GM12878 (cell line): Measurements from ENCODE around the gene HIRA. TPM values are rescaled to one million over a fixed set of nuclear protein-coding genes. Genes with fewer than 3 reads are reported as not detected.

ENCODE experiments used
- ATAC-seq: fragments of 200-7000 bp; cut with Tn5 transposase; 3 replicates; pipeline ENCODE4 v1.9.1; 2020; ENCODE audit warnings: mild to moderate bottlenecking, moderate library complexity
- BruUV-seq: library from RNA; stranded (reverse); fragments of 400-500 nt; replicated peaks from 2 replicates; lab custom pipeline; 2021; lab: Mats Ljungman, UMichigan
- CTCF ChIA-PET: fragments of 300-600 bp; sonication (Branson Sonifier 250); formaldehyde crosslinking; extraction: SDS; loops from one replicate; lab custom pipeline; 2021; ENCODE audit warnings: inconsistent platforms; lab: Yijun Ruan, JAX
- POLR2A ChIA-PET: fragments of 350-600 bp; formaldehyde crosslinking; extraction: SDS; loops from one replicate; lab custom pipeline; 2021; ENCODE audit warnings: inconsistent platforms; lab: Charles Lee
- RAD21 ChIA-PET: fragments of 300-600 bp; sonication (Branson Sonifier 250); formaldehyde crosslinking; loops from one replicate; lab custom pipeline; 2023; ENCODE audit warnings: antibody characterized with exemption; ENCODE audit not compliant: unreplicated experiment; lab: Charles Lee
- SMC1A ChIA-PET: fragments of 300-600 bp; sonication (Branson Sonifier 250); formaldehyde crosslinking; loops from one replicate; lab custom pipeline; 2023; ENCODE audit not compliant: unreplicated experiment, uncharacterized antibody; lab: Charles Lee
- DNase-seq: peaks from one replicate; pipeline ENCODE4 v3.0.0-alpha.2; 2011; ENCODE audit warnings: low read depth, low spot score
- FAIRE-seq: peaks from 3 replicates; lab custom pipeline; 2011; peaks lifted over from hg19 to GRCh38; lab: Jason Lieb, UNC
- H2AFZ ChIP-seq: 2 replicates; pipeline ENCODE4 v1.6.0; 2011; ENCODE audit warnings: low read depth, low read length, control low read depth; ENCODE audit not compliant: control insufficient read depth
- H3K27ac ChIP-seq: 2 replicates; pipeline ENCODE4 v1.5.1; 2011; ENCODE audit warnings: control low read depth; ENCODE audit not compliant: control insufficient read depth, insufficient read depth
- H3K27me3 ChIP-seq, 2 experiments: replicated peaks in 1 of 2; 2 replicates each; pipeline versions ENCODE4 v1.6.0 to v1.6.1; 2011; ENCODE audit warnings: low read length in 1 of 2; ENCODE audit not compliant: control insufficient read depth in 2 of 2, insufficient read depth in 2 of 2
- H3K36me3 ChIP-seq, 2 experiments: 2 replicates each; pipeline ENCODE4 v1.5.1; 2011; ENCODE audit warnings: low read length in 1 of 2; ENCODE audit not compliant: control insufficient read depth in 2 of 2, insufficient read depth in 2 of 2
- H3K4me1 ChIP-seq: 2 replicates; pipeline ENCODE4 v1.6.1; 2011; ENCODE audit warnings: mild to moderate bottlenecking, low read length, moderate library complexity, mixed read lengths; ENCODE audit not compliant: control insufficient read depth, insufficient read depth
- H3K4me2 ChIP-seq: 2 replicates; pipeline ENCODE4 v1.6.0; 2011; ENCODE audit warnings: control low read depth; ENCODE audit not compliant: control insufficient read depth, insufficient read depth
- H3K4me3 ChIP-seq: fragments of 200-600 bp; sonication (generic); 2 replicates; pipeline ENCODE4 v1.5.1; 2016
- H3K79me2 ChIP-seq: 2 replicates; pipeline ENCODE4 v1.6.0; 2011; ENCODE audit warnings: low read length; ENCODE audit not compliant: control insufficient read depth, insufficient read depth
- H3K9ac ChIP-seq: 2 replicates; pipeline ENCODE4 v1.8.0; 2011; ENCODE audit warnings: low read length, control low read depth, mixed read lengths; ENCODE audit not compliant: control insufficient read depth, insufficient read depth
- H3K9me3 ChIP-seq: replicated peaks from 3 replicates; pipeline ENCODE4 v1.5.1; 2011; ENCODE audit warnings: mild to moderate bottlenecking, low read length; ENCODE audit not compliant: control insufficient read depth, insufficient read depth
- H4K20me1 ChIP-seq: 2 replicates; pipeline ENCODE4 v1.6.0; 2011; ENCODE audit not compliant: control insufficient read depth, insufficient read depth
- ATF7 ChIP-seq: fragments of 450-650 bp; IDR thresholded peaks from 2 replicates; pipeline ENCODE4 v1.6.1; 2016; ENCODE audit warnings: low read depth, mild to moderate bottlenecking
- BRCA1 ChIP-seq: IDR thresholded peaks from 2 replicates; pipeline ENCODE4 v1.6.1; 2011; ENCODE audit warnings: low read depth, low read length, improper control_type of control experiment
- IRF4 ChIP-seq: IDR thresholded peaks from 2 replicates; pipeline ENCODE4 v1.6.1; 2011; ENCODE audit warnings: low read depth, low read length
- RAD51 ChIP-seq: fragments of 450-650 bp; IDR thresholded peaks from 2 replicates; pipeline ENCODE4 v1.6.1; 2016; ENCODE audit warnings: moderate library complexity, mild to moderate bottlenecking, inconsistent platforms
- YBX1 ChIP-seq: fragments of 450-650 bp; IDR thresholded peaks from 2 replicates; pipeline ENCODE4 v1.6.1; 2016; ENCODE audit warnings: antibody characterized with exemption
- ZBED1 ChIP-seq: IDR thresholded peaks from 2 replicates; pipeline ENCODE4 v1.6.1; 2016; ENCODE audit warnings: borderline replicate concordance
- ZNF622 ChIP-seq: fragments of 450-650 bp; IDR thresholded peaks from 2 replicates; pipeline ENCODE4 v1.6.1; 2017; ENCODE audit warnings: mild to moderate bottlenecking, inconsistent platforms
- ZZZ3 ChIP-seq: IDR thresholded peaks from 2 replicates; pipeline ENCODE4 v1.6.1; 2011; ENCODE audit warnings: low read depth; ENCODE audit not compliant: control insufficient read depth, insufficient read length
- WGBS: methylation state at CpG from one replicate; pipeline ENCODE4 v1.1.6; 2016; ENCODE audit warnings: low lambda C conversion rate; ENCODE audit not compliant: insufficient replicate concordance, insufficient coverage; ENCODE audit errors: missing lambda C conversion rate; 5-methylcytosine and 5-hydroxymethylcytosine counted together
- in situ Hi-C: fragments of 300-500 bp; cut with MboI; formaldehyde crosslinking; loops from 9 replicates; pipeline ENCODE4 v1.14.3; 2018; ENCODE audit warnings: mixed read lengths
- intact Hi-C: fragments of 100-400 bp; cut with micrococcal nuclease; formaldehyde crosslinking; loops from one replicate; pipeline ENCODE4 v1.14.2; 2022; ENCODE audit not compliant: unreplicated experiment
- polyA plus RNA-seq, 11 experiments: library from polyadenylated mRNA; depleted of rRNA in 4 of 11; unstranded in 6 of 11; stranded (reverse) in 5 of 11; fragments of >200 nt; fragmentation: Nextera tagmentation in 4 of 11; fragmentation: Illumina TruSeq in 1 of 11; extraction: Ambion mirVana in 4 of 11; extraction: Trizol in 1 of 11; gene quantifications; 1 replicate in 1 of 11; 2 replicates in 10 of 11; pipeline versions ENCODE4 v1.2.1 to v1.2.3, GENCODE V29; 2011 to 2016; ENCODE audit warnings: inconsistent platforms in 2 of 11, missing spikeins in 2 of 11, low read depth in 1 of 11
- total RNA-seq, 4 experiments: library from RNA; depleted of rRNA in 3 of 4; stranded (reverse); fragments of >200 nt in 3 of 4; fragmentation: Illumina TruSeq in 1 of 4; extraction: Trizol in 1 of 4; gene quantifications; 2 replicates each; pipeline versions ENCODE4 v1.2.1 to v1.2.3, GENCODE V29; 2013 to 2021
- TF ChIP-seq, protein P1 (sequence below): fragments of 450-650 bp; IDR thresholded peaks from 2 replicates; pipeline ENCODE4 v1.6.1; 2018; ENCODE audit warnings: borderline replicate concordance, mild to moderate bottlenecking; ENCODE audit not compliant: partially characterized antibody
- TF ChIP-seq, protein P2 (sequence below): fragments of 450-650 bp; formaldehyde crosslinking; IDR thresholded peaks from 2 replicates; pipeline ENCODE4 v1.5.0; 2022; ENCODE audit warnings: mild to moderate bottlenecking, missing genetic modification characterization

Gene HIRA
- total and polyA plus RNA-seq, 10 of the 15 experiments (the other 5 are each of a cell fraction or from before 2014, with no cell fraction given) = 0.34 to 32.7 (median 14.5) TPM

- Histone ChIP-seq H2AFZ (no peak overlapping the region), H3K27ac (no peak overlapping the region), H3K4me2 (no peak overlapping the region), H3K9me3 (no peaks in the 10 kb centered on the region), H3K36me3 (peaks cover 43 to 54% of the 10 kb centered on the region in 2 experiments), H3K79me2 (no peaks in the 10 kb centered on the region), H3K4me3 (no peak overlapping the region), H3K27me3 (no peaks in the 10 kb centered on the region), H3K9ac (no peak overlapping the region), H3K4me1 (peaks cover 15% of the 10 kb centered on the region), H4K20me1 (no peaks in the 10 kb centered on the region; the same call in 1 of the 2 replicates)
- TF ChIP-seq ATF7 = no peak
- no TSS peak for BruUV-seq
- FAIRE-seq (no peak), ATAC-seq (no peak), DNase-seq (no peak)
- intact Hi-C loops = no loop called here
- 97% methylated on average over 14 of the region's 14 CpGs for WGBS
- in situ Hi-C loops = no loop called here
- ChIA-PET CTCF (interaction anchor here (0.9 kb wide), 1 partner anchor 121 kb away, joined by 3 read pairs; no protein-coding TSS in a partner anchor), SMC1A (no interaction called here), POLR2A (no interaction called here), RAD21 (interaction anchor here (0.5 kb wide), 1 partner anchor 102 kb away, joined by 3 read pairs; no protein-coding TSS in a partner anchor)
Observed at GRCh38 chr22:19357270-19358105, 74.0 kb downstream of the HIRA start.

- Histone ChIP-seq H3K4me3 (no peak overlapping the region), H3K9me3 (no peaks in the 10 kb centered on the region), H4K20me1 (no peaks in the 10 kb centered on the region; the same call in 1 of the 2 replicates), H3K4me2 (no peak overlapping the region), H3K27ac (no peak overlapping the region), H2AFZ (no peak overlapping the region), H3K27me3 (no peaks in the 10 kb centered on the region), H3K36me3 (peaks cover 47 to 57% of the 10 kb centered on the region in 2 experiments), H3K9ac (no peak overlapping the region), H3K79me2 (no peaks in the 10 kb centered on the region), H3K4me1 (peaks cover 9% of the 10 kb centered on the region)
- CTCF ChIA-PET = interaction anchor here (0.9 kb wide), 1 partner anchor 121 kb away, joined by 3 read pairs; no protein-coding TSS in a partner anchor
- POLR2A ChIA-PET = no interaction called here
- BruUV-seq = no TSS peak
- over 99% methylated on average over 8 of the region's 8 CpGs for WGBS
- in situ Hi-C loops (no loop called here), intact Hi-C loops (no loop called here)
- RAD21 ChIA-PET = no interaction called here
- ATAC-seq = no peak
- SMC1A ChIA-PET = no interaction called here
- DNase-seq = no peak
- FAIRE-seq = no peak
- TF ChIP-seq ZBED1 = no peak
- TF ChIP-seq BRCA1 = no peak
- TF ChIP-seq ZZZ3 = no peak
- TF ChIP-seq, protein P1, sequence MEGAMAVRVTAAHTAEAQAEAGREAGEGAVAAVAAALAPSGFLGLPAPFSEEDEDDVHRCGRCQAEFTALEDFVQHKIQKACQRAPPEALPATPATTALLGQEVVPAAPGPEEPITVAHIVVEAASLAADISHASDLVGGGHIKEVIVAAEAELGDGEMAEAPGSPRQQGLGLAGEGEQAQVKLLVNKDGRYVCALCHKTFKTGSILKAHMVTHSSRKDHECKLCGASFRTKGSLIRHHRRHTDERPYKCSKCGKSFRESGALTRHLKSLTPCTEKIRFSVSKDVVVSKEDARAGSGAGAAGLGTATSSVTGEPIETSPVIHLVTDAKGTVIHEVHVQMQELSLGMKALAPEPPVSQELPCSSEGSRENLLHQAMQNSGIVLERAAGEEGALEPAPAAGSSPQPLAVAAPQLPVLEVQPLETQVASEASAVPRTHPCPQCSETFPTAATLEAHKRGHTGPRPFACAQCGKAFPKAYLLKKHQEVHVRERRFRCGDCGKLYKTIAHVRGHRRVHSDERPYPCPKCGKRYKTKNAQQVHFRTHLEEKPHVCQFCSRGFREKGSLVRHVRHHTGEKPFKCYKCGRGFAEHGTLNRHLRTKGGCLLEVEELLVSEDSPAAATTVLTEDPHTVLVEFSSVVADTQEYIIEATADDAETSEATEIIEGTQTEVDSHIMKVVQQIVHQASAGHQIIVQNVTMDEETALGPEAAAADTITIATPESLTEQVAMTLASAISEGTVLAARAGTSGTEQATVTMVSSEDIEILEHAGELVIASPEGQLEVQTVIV = no peak
- TF ChIP-seq, protein P2, sequence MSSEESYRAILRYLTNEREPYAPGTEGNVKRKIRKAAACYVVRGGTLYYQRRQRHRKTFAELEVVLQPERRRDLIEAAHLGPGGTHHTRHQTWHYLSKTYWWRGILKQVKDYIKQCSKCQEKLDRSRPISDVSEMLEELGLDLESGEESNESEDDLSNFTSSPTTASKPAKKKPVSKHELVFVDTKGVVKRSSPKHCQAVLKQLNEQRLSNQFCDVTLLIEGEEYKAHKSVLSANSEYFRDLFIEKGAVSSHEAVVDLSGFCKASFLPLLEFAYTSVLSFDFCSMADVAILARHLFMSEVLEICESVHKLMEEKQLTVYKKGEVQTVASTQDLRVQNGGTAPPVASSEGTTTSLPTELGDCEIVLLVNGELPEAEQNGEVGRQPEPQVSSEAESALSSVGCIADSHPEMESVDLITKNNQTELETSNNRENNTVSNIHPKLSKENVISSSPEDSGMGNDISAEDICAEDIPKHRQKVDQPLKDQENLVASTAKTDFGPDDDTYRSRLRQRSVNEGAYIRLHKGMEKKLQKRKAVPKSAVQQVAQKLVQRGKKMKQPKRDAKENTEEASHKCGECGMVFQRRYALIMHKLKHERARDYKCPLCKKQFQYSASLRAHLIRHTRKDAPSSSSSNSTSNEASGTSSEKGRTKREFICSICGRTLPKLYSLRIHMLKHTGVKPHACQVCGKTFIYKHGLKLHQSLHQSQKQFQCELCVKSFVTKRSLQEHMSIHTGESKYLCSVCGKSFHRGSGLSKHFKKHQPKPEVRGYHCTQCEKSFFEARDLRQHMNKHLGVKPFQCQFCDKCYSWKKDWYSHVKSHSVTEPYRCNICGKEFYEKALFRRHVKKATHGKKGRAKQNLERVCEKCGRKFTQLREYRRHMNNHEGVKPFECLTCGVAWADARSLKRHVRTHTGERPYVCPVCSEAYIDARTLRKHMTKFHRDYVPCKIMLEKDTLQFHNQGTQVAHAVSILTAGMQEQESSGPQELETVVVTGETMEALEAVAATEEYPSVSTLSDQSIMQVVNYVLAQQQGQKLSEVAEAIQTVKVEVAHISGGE (CRISPR knock-in tag) = no peak
- no peak for TF ChIP-seq YBX1
- TF ChIP-seq IRF4 = no peak
- no peak for TF ChIP-seq ZNF622
- no peak for TF ChIP-seq RAD51
Observed at GRCh38 chr22:19356708-19357269, 74.7 kb downstream of the HIRA start.
